Naive B cell (primary cell): Measurements from ENCODE around the gene PIH1D2. TPM values are rescaled to one million over a fixed set of nuclear protein-coding genes. Genes with fewer than 3 reads are reported as not detected.

Source experiments
- ATAC-seq, 2 donors: fragments of 150-1000 bp; cut with Tn5 transposase; 2 replicates each; pipeline ENCODE4 v1.10.0; 2021; ENCODE audit warnings: low read depth in 2 of 2, mild to moderate bottlenecking in 2 of 2, moderate library complexity in 2 of 2
- DNase-seq: peaks from one replicate; pipeline ENCODE4 v3.0.0; 2022
- H3K27ac Mint-ChIP-seq, 6 donors: one replicate each; pipeline ENCODE4 v1.8.0; 2020 to 2022; ENCODE audit warnings: mild to moderate bottlenecking in 6 of 6, mixed read lengths in 6 of 6, moderate library complexity in 5 of 6, inconsistent platforms in 2 of 6
- H3K27me3 Mint-ChIP-seq, 3 donors: one replicate each; pipeline ENCODE4 v1.8.0; 2021 to 2022; ENCODE audit warnings: mixed read lengths in 3 of 3, mild to moderate bottlenecking in 1 of 3
- H3K36me3 Mint-ChIP-seq, 2 donors: one replicate each; pipeline ENCODE4 v1.8.0; 2020 to 2022; ENCODE audit warnings: mixed read lengths in 2 of 2, inconsistent platforms in 1 of 2, mild to moderate bottlenecking in 1 of 2
- H3K4me1 Mint-ChIP-seq, 3 donors: one replicate each; pipeline ENCODE4 v1.8.0; 2020 to 2022; ENCODE audit warnings: mixed read lengths in 3 of 3, inconsistent platforms in 1 of 3, mild to moderate bottlenecking in 1 of 3, moderate library complexity in 1 of 3
- H3K4me3 Mint-ChIP-seq, 8 donors: one replicate each; pipeline ENCODE4 v1.8.0; 2020 to 2022; ENCODE audit warnings: mild to moderate bottlenecking in 8 of 8, mixed read lengths in 8 of 8, moderate library complexity in 8 of 8, inconsistent platforms in 2 of 8
- H3K9me3 Mint-ChIP-seq, 7 donors: one replicate each; pipeline ENCODE4 v1.8.0; 2020 to 2022; ENCODE audit warnings: mixed read lengths in 7 of 7, mild to moderate bottlenecking in 5 of 7, inconsistent platforms in 2 of 7, moderate library complexity in 1 of 7
- polyA plus RNA-seq, 6 donors: library from polyadenylated mRNA; unstranded; fragments of 300-500 nt; fragmentation: Illumina TruSeq; gene quantifications; one replicate each; pipeline ENCODE4 v1.2.3, GENCODE V29; 2021; ENCODE audit warnings: low read depth in 6 of 6

PIH1D2 gene
- not detected for polyA plus RNA-seq

- Mint-ChIP-seq H3K9me3 (no peaks in the 10 kb centered on the region), H3K4me3 (peak within 1 kb of the TSS; percentile 81 to 98 (median 96)), H3K27me3 (no peaks in the 10 kb centered on the region), H3K27ac (peak within 1 kb of the TSS; percentile 86 to 98 (median 97)), H3K36me3 (peaks cover 0 to 3% of the 10 kb centered on the region in 2 donors), H3K4me1 (peaks cover 22 to 27% (median 27%) of the 10 kb centered on the region in 3 donors)
- ATAC-seq (peak; percentile 88 to 91), DNase-seq (peak; percentile 84)
Observed at GRCh38 chr11:112073941-112074811, at the start of gene PIH1D2, which contains the start of gene NKAPD1. Gene PIH1D2 (minus strand): TSS chr11:112074017. CDS start chr11:112073174, 843 bp downstream. Gene NKAPD1 (plus strand): TSS chr11:112074299. CDS start chr11:112075575, 1,276 bp downstream.

- no peaks in the 10 kb centered on the region for H3K27me3 Mint-ChIP-seq
Observed at GRCh38 chr11:112123129-112123528, 49.3 kb upstream of the PIH1D2 start.

GRCh38 chr11:112121981-112122615, 48.3 kb upstream of the PIH1D2 start:
- H3K4me3 Mint-ChIP-seq, result peak overlapping the region in 1 of 8 donors; percentile 49
- H3K9me3 Mint-ChIP-seq, result no peaks in the 10 kb centered on the region
- H3K4me1 Mint-ChIP-seq, result peaks cover 0 to 9% (median 7%) of the 10 kb centered on the region in 3 donors
- DNase-seq, result no peak
- peak overlapping the region in 1 of 6 donors; percentile 47 for H3K27ac Mint-ChIP-seq
- peaks cover 0 to 10% of the 10 kb centered on the region in 2 donors for H3K36me3 Mint-ChIP-seq
- no peak for ATAC-seq
- H3K27me3 Mint-ChIP-seq, result no peaks in the 10 kb centered on the region

More at GRCh38 chr11:112123129-112123528, 49.3 kb upstream of the PIH1D2 start:
- no peak overlapping the region for H3K4me3 Mint-ChIP-seq
- DNase-seq, result no peak
- H3K4me1 Mint-ChIP-seq, result peaks cover 0 to 9% (median 7%) of the 10 kb centered on the region in 3 donors
- no peak overlapping the region for H3K27ac Mint-ChIP-seq
- H3K9me3 Mint-ChIP-seq, result no peaks in the 10 kb centered on the region
- peaks cover 0 to 13% of the 10 kb centered on the region in 2 donors for H3K36me3 Mint-ChIP-seq
- no peak for ATAC-seq

- no peak overlapping the region for H3K4me3 Mint-ChIP-seq
Observed at GRCh38 chr11:112118176-112118575, 44.4 kb upstream of the PIH1D2 start.

GRCh38 chr11:112115386-112115785, 41.6 kb upstream of the PIH1D2 start:
- DNase-seq (no peak), ATAC-seq (no peak)
- no peak overlapping the region for H3K27ac Mint-ChIP-seq

More at GRCh38 chr11:112118176-112118575, 44.4 kb upstream of the PIH1D2 start:
- Mint-ChIP-seq H3K4me1 (peaks cover 4 to 14% (median 7%) of the 10 kb centered on the region in 3 donors), H3K27ac (no peak overlapping the region), H3K27me3 (no peaks in the 10 kb centered on the region), H3K9me3 (no peaks in the 10 kb centered on the region), H3K36me3 (peaks cover 0 to 5% of the 10 kb centered on the region in 2 donors)
- ATAC-seq, result no peak
- DNase-seq, result no peak

GRCh38 chr11:112114460-112114859, 40.6 kb upstream of the PIH1D2 start:
- ATAC-seq, result no peak
- Mint-ChIP-seq H3K4me1 (peaks cover 0 to 5% (median 4%) of the 10 kb centered on the region in 3 donors), H3K36me3 (no peaks in the 10 kb centered on the region)

More at GRCh38 chr11:112115386-112115785, 41.6 kb upstream of the PIH1D2 start:
- peaks cover 0 to 3% of the 10 kb centered on the region in 2 donors for H3K36me3 Mint-ChIP-seq
- no peaks in the 10 kb centered on the region for H3K27me3 Mint-ChIP-seq
- H3K4me1 Mint-ChIP-seq, result peaks cover 4 to 9% (median 4%) of the 10 kb centered on the region in 3 donors
- H3K4me3 Mint-ChIP-seq, result no peak overlapping the region
- peaks cover 0 to 2% (median 0%) of the 10 kb centered on the region in 7 donors for H3K9me3 Mint-ChIP-seq

GRCh38 chr11:112113539-112114457, 40.0 kb upstream of the PIH1D2 start:
- Mint-ChIP-seq H3K4me1 (peaks cover 0 to 5% (median 4%) of the 10 kb centered on the region in 3 donors), H3K36me3 (no peaks in the 10 kb centered on the region), H3K27ac (peak overlapping the region in 2 of 6 donors; percentile 24 to 37), H3K4me3 (peak overlapping the region in 1 of 8 donors; percentile 4), H3K27me3 (no peaks in the 10 kb centered on the region), H3K9me3 (peaks cover 0 to 3% (median 0%) of the 10 kb centered on the region in 7 donors)
- peak; percentile 46 to 57 for ATAC-seq
- peak; percentile 35 for DNase-seq

More at GRCh38 chr11:112114460-112114859, 40.6 kb upstream of the PIH1D2 start:
- Mint-ChIP-seq H3K4me3 (no peak overlapping the region), H3K27me3 (no peaks in the 10 kb centered on the region), H3K27ac (no peak overlapping the region), H3K9me3 (peaks cover 0 to 3% (median 0%) of the 10 kb centered on the region in 7 donors)
- DNase-seq, result no peak

- peaks cover 0 to 3% (median 0%) of the 10 kb centered on the region in 7 donors for H3K9me3 Mint-ChIP-seq
- H3K4me3 Mint-ChIP-seq, result no peak overlapping the region
- no peaks in the 10 kb centered on the region for H3K36me3 Mint-ChIP-seq
- peak overlapping the region in 1 of 6 donors; percentile 49 for H3K27ac Mint-ChIP-seq
- ATAC-seq (no peak), DNase-seq (no peak)
- no peaks in the 10 kb centered on the region for H3K4me1 Mint-ChIP-seq
- H3K27me3 Mint-ChIP-seq, result no peaks in the 10 kb centered on the region
Observed at GRCh38 chr11:112106070-112106469, 32.3 kb upstream of the PIH1D2 start.

GRCh38 chr11:112103446-112103845, 29.6 kb upstream of the PIH1D2 start:
- Mint-ChIP-seq H3K4me1 (no peaks in the 10 kb centered on the region), H3K27me3 (no peaks in the 10 kb centered on the region), H3K9me3 (no peaks in the 10 kb centered on the region), H3K36me3 (no peaks in the 10 kb centered on the region), H3K27ac (no peak overlapping the region), H3K4me3 (no peak overlapping the region)
- ATAC-seq (no peak), DNase-seq (no peak)

GRCh38 chr11:112100462-112100861, 26.6 kb upstream of the PIH1D2 start:
- Mint-ChIP-seq H3K36me3 (peaks cover 10 to 18% of the 10 kb centered on the region in 2 donors), H3K27me3 (no peaks in the 10 kb centered on the region), H3K27ac (no peak overlapping the region), H3K4me3 (no peak overlapping the region), H3K9me3 (no peaks in the 10 kb centered on the region), H3K4me1 (peaks cover 0 to 4% (median 0%) of the 10 kb centered on the region in 3 donors)
- DNase-seq (no peak), ATAC-seq (no peak)

GRCh38 chr11:112097734-112098528, 24.1 kb upstream of the PIH1D2 start:
- no peak for DNase-seq
- Mint-ChIP-seq H3K4me1 (peaks cover 0 to 4% (median 0%) of the 10 kb centered on the region in 3 donors), H3K27me3 (no peaks in the 10 kb centered on the region), H3K9me3 (no peaks in the 10 kb centered on the region), H3K27ac (peak overlapping the region in 2 of 6 donors; percentile 4 to 49), H3K4me3 (no peak overlapping the region), H3K36me3 (peaks cover 15 to 18% of the 10 kb centered on the region in 2 donors)
- no peak for ATAC-seq

- Mint-ChIP-seq H3K27ac (no peak overlapping the region), H3K9me3 (no peaks in the 10 kb centered on the region), H3K4me1 (peaks cover 0 to 9% (median 4%) of the 10 kb centered on the region in 3 donors), H3K36me3 (peaks cover 27 to 33% of the 10 kb centered on the region in 2 donors), H3K27me3 (no peaks in the 10 kb centered on the region), H3K4me3 (no peak overlapping the region)
- DNase-seq (no peak), ATAC-seq (no peak)
Observed at GRCh38 chr11:112096194-112096593, 22.4 kb upstream of the PIH1D2 start.
